ENCODE results near the gene EPC2.
"Not testable (repeated sequence)": the region's sequence is repeated elsewhere in the genome, so short reads cannot be mapped to it uniquely, and the experiment has no call there.

Gene EPC2

GRCh38 chr2:148730085-148730484 is 85.5 kb downstream of the EPC2 start:
- DNase-seq, result no peak

GRCh38 chr2:148737742-148738141 is 93.2 kb downstream of the EPC2 start:
- no peak for DNase-seq

- DNase-seq, result no peak
Measured at GRCh38 chr2:148739454-148740105, 95.0 kb downstream of the EPC2 start.

GRCh38 chr2:148742373-148742772 is 97.8 kb downstream of the EPC2 start:
- DNase-seq, result no peak

GRCh38 chr2:148745151-148745851 is 100.8 kb downstream of the EPC2 start:
- no peak for DNase-seq

- DNase-seq, result no peak
Measured at GRCh38 chr2:148746973-148747372, 102.4 kb downstream of the EPC2 start.

- DNase-seq, result no peak
Measured at GRCh38 chr2:148751907-148752306, 107.4 kb downstream of the EPC2 start.

GRCh38 chr2:148752977-148753376 is 108.4 kb downstream of the EPC2 start:
- DNase-seq, result no peak

- DNase-seq, result no peak
Measured at GRCh38 chr2:148754864-148755263, 110.3 kb downstream of the EPC2 start.

GRCh38 chr2:148756292-148756975 is 111.9 kb downstream of the EPC2 start:
- no peak for DNase-seq

- peak in 3 of 6 experiments; percentile 32 to 53 (median 51) for DNase-seq
Measured at GRCh38 chr2:148764815-148765214, 120.3 kb downstream of the EPC2 start.

GRCh38 chr2:148770047-148770446 is 125.5 kb downstream of the EPC2 start:
- DNase-seq, result no peak

- no peak for DNase-seq
Measured at GRCh38 chr2:148781544-148781943, 137.0 kb downstream of the EPC2 start.

GRCh38 chr2:148789059-148789458 is 144.5 kb downstream of the EPC2 start:
- DNase-seq, result no peak

GRCh38 chr2:148790172-148790571 is 145.6 kb downstream of the EPC2 start:
- DNase-seq, result not testable (repeated sequence)

GRCh38 chr2:148794558-148794957 is 150.0 kb downstream of the EPC2 start:
- DNase-seq, result no peak

GRCh38 chr2:148796735-148797512 is 152.4 kb downstream of the EPC2 start:
- no peak for DNase-seq

- no peak for DNase-seq
Measured at GRCh38 chr2:148802448-148803220, 158.1 kb downstream of the EPC2 start.

GRCh38 chr2:148810081-148810480 is 165.5 kb downstream of the EPC2 start:
- DNase-seq, result no peak

- no peak for DNase-seq
Measured at GRCh38 chr2:148812306-148812705, 167.8 kb downstream of the EPC2 start.

GRCh38 chr2:148813603-148814065 is 169.1 kb downstream of the EPC2 start:
- DNase-seq, result no peak

- DNase-seq, result no peak
Measured at GRCh38 chr2:148814143-148814859, 169.8 kb downstream of the EPC2 start.
